ENCODE measurements around the gene STAMBPL1. TPM values are rescaled to one million over a fixed set of nuclear protein-coding genes. Genes with fewer than 3 reads are reported as not detected.

The STAMBPL1 gene
- total RNA-seq, 1 donor from 2014 or later, result 3.3 TPM

- no peak for DNase-seq (ENCODE audit: low spot score)
- no peaks in the 10 kb centered on the region for H3K27me3 Mint-ChIP-seq (ENCODE audit: unreplicated experiment)
- H3K4me3 Mint-ChIP-seq (ENCODE audit: unreplicated experiment), result no peak overlapping the region
- H3K9me3 Mint-ChIP-seq (ENCODE audit: unreplicated experiment), result no peaks in the 10 kb centered on the region
- no peak overlapping the region for H3K27ac Mint-ChIP-seq (ENCODE audit: unreplicated experiment)
- no peaks in the 10 kb centered on the region for H3K36me3 Mint-ChIP-seq (ENCODE audit: low read depth, unreplicated experiment)
- H3K4me1 Mint-ChIP-seq (ENCODE audit: unreplicated experiment), result peaks cover 33% of the 10 kb centered on the region
- TF ChIP-seq CTCF (IDR thresholded peaks at IDR 0.05; ENCODE audit: unreplicated experiment), result no peak
These were observed 3.4 kb downstream of the STAMBPL1 start for GRCh38 chr10:88883448-88883809.

- H3K36me3 Mint-ChIP-seq (ENCODE audit: low read depth, unreplicated experiment), result no peaks in the 10 kb centered on the region
- H3K27ac Mint-ChIP-seq (ENCODE audit: unreplicated experiment), result no peak overlapping the region
- no peak overlapping the region for H3K4me3 Mint-ChIP-seq (ENCODE audit: unreplicated experiment)
- no peaks in the 10 kb centered on the region for H3K9me3 Mint-ChIP-seq (ENCODE audit: unreplicated experiment)
- TF ChIP-seq CTCF (IDR thresholded peaks at IDR 0.05; ENCODE audit: unreplicated experiment), result no peak
- H3K4me1 Mint-ChIP-seq (ENCODE audit: unreplicated experiment), result peaks cover 15% of the 10 kb centered on the region
- no peak for DNase-seq (ENCODE audit: low spot score)
- H3K27me3 Mint-ChIP-seq (ENCODE audit: unreplicated experiment), result no peaks in the 10 kb centered on the region
These were observed 6.5 kb downstream of the STAMBPL1 start for GRCh38 chr10:88886557-88886956.

- no peaks in the 10 kb centered on the region for H3K9me3 Mint-ChIP-seq (ENCODE audit: unreplicated experiment)
- no peaks in the 10 kb centered on the region for H3K27me3 Mint-ChIP-seq (ENCODE audit: unreplicated experiment)
- no peak for TF ChIP-seq CTCF (IDR thresholded peaks at IDR 0.05; ENCODE audit: unreplicated experiment)
- H3K4me1 Mint-ChIP-seq (ENCODE audit: unreplicated experiment), result no peaks in the 10 kb centered on the region
- H3K4me3 Mint-ChIP-seq (ENCODE audit: unreplicated experiment), result no peak overlapping the region
- no peaks in the 10 kb centered on the region for H3K36me3 Mint-ChIP-seq (ENCODE audit: low read depth, unreplicated experiment)
- DNase-seq (ENCODE audit: low spot score), result no peak
- no peak overlapping the region for H3K27ac Mint-ChIP-seq (ENCODE audit: unreplicated experiment)
These were observed 8.9 kb downstream of the STAMBPL1 start for GRCh38 chr10:88888810-88889445.

GRCh38 chr10:88889559-88890337 lies 9.7 kb downstream of the STAMBPL1 start:
- Mint-ChIP-seq H3K36me3 (ENCODE audit: low read depth, unreplicated experiment) (no peaks in the 10 kb centered on the region), H3K9me3 (ENCODE audit: unreplicated experiment) (no peaks in the 10 kb centered on the region)

More at GRCh38 chr10:88889559-88890337, 9.7 kb downstream of the STAMBPL1 start:
- no peak overlapping the region for H3K27ac Mint-ChIP-seq (ENCODE audit: unreplicated experiment)
- no peak overlapping the region for H3K4me3 Mint-ChIP-seq (ENCODE audit: unreplicated experiment)
- no peaks in the 10 kb centered on the region for H3K27me3 Mint-ChIP-seq (ENCODE audit: unreplicated experiment)
- no peak for DNase-seq (ENCODE audit: low spot score)
- no peaks in the 10 kb centered on the region for H3K4me1 Mint-ChIP-seq (ENCODE audit: unreplicated experiment)
- no peak for TF ChIP-seq CTCF (IDR thresholded peaks at IDR 0.05; ENCODE audit: unreplicated experiment)
